B cell (primary cell): ENCODE results near the gene WWC1.

ENCODE experiments used
- CTCF ChIP-seq: fragments of 200-600 bp; IDR thresholded peaks from one replicate; pipeline ENCODE4 v1.8.0; 2022; ENCODE audit warnings: antibody characterized with exemption, mild to moderate bottlenecking
- EZH2 ChIP-seq: IDR thresholded peaks from 2 replicates; pipeline ENCODE4 v1.6.1; 2012; ENCODE audit warnings: borderline replicate concordance, low read depth, mild to moderate bottlenecking, moderate library complexity, low read length; ENCODE audit not compliant: insufficient read depth, poor library complexity, severe bottlenecking

- TF ChIP-seq CTCF (no peak), EZH2 (no peak)
Observed at GRCh38 chr5:168400429-168401220, 109.2 kb downstream of the WWC1 start.
